GM23338 (cell line): ENCODE data around the gene HOXC5.

ENCODE experiments used
- CREB1 ChIP-seq: fragments of 250-450 bp; sonication (Bioruptor Pico); IDR thresholded peaks from 2 replicates; pipeline ENCODE4 v1.5.0; 2020; ENCODE audit warnings: low read depth, mild to moderate bottlenecking, moderate library complexity
- EZH2 ChIP-seq: fragments of 200-600 bp; sonication (generic); IDR thresholded peaks from one replicate; pipeline ENCODE4 v1.8.0; 2017; ENCODE audit warnings: antibody characterized with exemption, mild to moderate bottlenecking, low read depth; ENCODE audit not compliant: unreplicated experiment
- EZH2phosphoT487 ChIP-seq: fragments of 200-600 bp; sonication (generic); IDR thresholded peaks from one replicate; pipeline ENCODE4 v1.8.1; 2018; ENCODE audit warnings: antibody characterized with exemption; ENCODE audit not compliant: unreplicated experiment
- JUNB ChIP-seq: IDR thresholded peaks from one replicate; pipeline ENCODE4 v1.6.1; 2016; ENCODE audit warnings: antibody characterized with exemption; ENCODE audit not compliant: unreplicated experiment
- NANOG ChIP-seq: IDR thresholded peaks from 2 replicates; pipeline ENCODE4 v1.6.1; 2016; ENCODE audit warnings: antibody characterized with exemption, borderline replicate concordance
- POLR2AphosphoS5 ChIP-seq: IDR thresholded peaks from 2 replicates; pipeline ENCODE4 v1.6.1; 2016; ENCODE audit warnings: antibody characterized with exemption, low read depth
- ZNF331 ChIP-seq: fragments of 250-450 bp; sonication (Bioruptor Pico); IDR thresholded peaks from 2 replicates; pipeline ENCODE4 v1.5.0; 2020; ENCODE audit warnings: low read depth, mild to moderate bottlenecking, moderate library complexity
- TF ChIP-seq, protein P1 (sequence below), 2 experiments: fragments of 200-600 bp in 1 of 2; sonication (generic) in 1 of 2; conservative IDR thresholded peaks; 2 replicates each; pipeline versions ENCODE4 v1.5.1 to v1.6.1; 2016 to 2017; ENCODE audit warnings: antibody characterized with exemption in 2 of 2, low read depth in 2 of 2, mild to moderate bottlenecking in 2 of 2, moderate library complexity in 1 of 2
- TF ChIP-seq, protein P2 (sequence below): IDR thresholded peaks from one replicate; pipeline ENCODE4 v1.6.1; 2018; ENCODE audit warnings: antibody characterized with exemption; ENCODE audit not compliant: unreplicated experiment
- TF ChIP-seq, protein P3 (sequence below): IDR thresholded peaks from 2 replicates; pipeline ENCODE4 v1.6.1; 2016; ENCODE audit warnings: antibody characterized with exemption

DNA sequence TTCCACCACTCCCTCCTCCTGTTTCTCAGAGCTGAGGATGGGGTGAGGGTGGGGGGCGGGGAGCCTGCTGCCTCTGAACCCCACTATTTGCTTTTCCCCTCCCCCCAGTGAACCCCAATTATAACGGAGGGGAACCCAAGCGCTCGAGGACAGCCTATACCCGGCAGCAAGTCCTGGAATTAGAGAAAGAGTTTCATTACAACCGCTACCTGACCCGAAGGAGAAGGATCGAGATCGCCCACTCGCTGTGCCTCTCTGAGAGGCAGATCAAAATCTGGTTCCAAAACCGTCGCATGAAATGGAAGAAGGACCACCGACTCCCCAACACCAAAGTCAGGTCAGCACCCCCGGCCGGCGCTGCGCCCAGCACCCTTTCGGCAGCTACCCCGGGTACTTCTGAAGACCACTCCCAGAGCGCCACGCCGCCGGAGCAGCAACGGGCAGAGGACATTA is 21.9 kb downstream of the HOXC5 start:
- TF ChIP-seq, protein P1, sequence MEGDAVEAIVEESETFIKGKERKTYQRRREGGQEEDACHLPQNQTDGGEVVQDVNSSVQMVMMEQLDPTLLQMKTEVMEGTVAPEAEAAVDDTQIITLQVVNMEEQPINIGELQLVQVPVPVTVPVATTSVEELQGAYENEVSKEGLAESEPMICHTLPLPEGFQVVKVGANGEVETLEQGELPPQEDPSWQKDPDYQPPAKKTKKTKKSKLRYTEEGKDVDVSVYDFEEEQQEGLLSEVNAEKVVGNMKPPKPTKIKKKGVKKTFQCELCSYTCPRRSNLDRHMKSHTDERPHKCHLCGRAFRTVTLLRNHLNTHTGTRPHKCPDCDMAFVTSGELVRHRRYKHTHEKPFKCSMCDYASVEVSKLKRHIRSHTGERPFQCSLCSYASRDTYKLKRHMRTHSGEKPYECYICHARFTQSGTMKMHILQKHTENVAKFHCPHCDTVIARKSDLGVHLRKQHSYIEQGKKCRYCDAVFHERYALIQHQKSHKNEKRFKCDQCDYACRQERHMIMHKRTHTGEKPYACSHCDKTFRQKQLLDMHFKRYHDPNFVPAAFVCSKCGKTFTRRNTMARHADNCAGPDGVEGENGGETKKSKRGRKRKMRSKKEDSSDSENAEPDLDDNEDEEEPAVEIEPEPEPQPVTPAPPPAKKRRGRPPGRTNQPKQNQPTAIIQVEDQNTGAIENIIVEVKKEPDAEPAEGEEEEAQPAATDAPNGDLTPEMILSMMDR (conservative IDR thresholded peaks at IDR 0.05; ENCODE audit: low read depth in 2 of 2) = no peak
- no peak for TF ChIP-seq CREB1
- TF ChIP-seq POLR2AphosphoS5 = no peak
- peak; percentile 97 for TF ChIP-seq EZH2
- TF ChIP-seq, protein P2, sequence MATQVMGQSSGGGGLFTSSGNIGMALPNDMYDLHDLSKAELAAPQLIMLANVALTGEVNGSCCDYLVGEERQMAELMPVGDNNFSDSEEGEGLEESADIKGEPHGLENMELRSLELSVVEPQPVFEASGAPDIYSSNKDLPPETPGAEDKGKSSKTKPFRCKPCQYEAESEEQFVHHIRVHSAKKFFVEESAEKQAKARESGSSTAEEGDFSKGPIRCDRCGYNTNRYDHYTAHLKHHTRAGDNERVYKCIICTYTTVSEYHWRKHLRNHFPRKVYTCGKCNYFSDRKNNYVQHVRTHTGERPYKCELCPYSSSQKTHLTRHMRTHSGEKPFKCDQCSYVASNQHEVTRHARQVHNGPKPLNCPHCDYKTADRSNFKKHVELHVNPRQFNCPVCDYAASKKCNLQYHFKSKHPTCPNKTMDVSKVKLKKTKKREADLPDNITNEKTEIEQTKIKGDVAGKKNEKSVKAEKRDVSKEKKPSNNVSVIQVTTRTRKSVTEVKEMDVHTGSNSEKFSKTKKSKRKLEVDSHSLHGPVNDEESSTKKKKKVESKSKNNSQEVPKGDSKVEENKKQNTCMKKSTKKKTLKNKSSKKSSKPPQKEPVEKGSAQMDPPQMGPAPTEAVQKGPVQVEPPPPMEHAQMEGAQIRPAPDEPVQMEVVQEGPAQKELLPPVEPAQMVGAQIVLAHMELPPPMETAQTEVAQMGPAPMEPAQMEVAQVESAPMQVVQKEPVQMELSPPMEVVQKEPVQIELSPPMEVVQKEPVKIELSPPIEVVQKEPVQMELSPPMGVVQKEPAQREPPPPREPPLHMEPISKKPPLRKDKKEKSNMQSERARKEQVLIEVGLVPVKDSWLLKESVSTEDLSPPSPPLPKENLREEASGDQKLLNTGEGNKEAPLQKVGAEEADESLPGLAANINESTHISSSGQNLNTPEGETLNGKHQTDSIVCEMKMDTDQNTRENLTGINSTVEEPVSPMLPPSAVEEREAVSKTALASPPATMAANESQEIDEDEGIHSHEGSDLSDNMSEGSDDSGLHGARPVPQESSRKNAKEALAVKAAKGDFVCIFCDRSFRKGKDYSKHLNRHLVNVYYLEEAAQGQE = no peak
- no peak for TF ChIP-seq EZH2phosphoT487
- TF ChIP-seq JUNB = no peak
- no peak for TF ChIP-seq ZNF331 (CRISPR knock-in tag)
- TF ChIP-seq, protein P3, sequence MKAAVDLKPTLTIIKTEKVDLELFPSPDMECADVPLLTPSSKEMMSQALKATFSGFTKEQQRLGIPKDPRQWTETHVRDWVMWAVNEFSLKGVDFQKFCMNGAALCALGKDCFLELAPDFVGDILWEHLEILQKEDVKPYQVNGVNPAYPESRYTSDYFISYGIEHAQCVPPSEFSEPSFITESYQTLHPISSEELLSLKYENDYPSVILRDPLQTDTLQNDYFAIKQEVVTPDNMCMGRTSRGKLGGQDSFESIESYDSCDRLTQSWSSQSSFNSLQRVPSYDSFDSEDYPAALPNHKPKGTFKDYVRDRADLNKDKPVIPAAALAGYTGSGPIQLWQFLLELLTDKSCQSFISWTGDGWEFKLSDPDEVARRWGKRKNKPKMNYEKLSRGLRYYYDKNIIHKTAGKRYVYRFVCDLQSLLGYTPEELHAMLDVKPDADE = no peak
- no peak for TF ChIP-seq NANOG
